LHCN-M2 (cell line): ENCODE measurements around the gene ASIC3. TPM values are rescaled to one million over a fixed set of nuclear protein-coding genes. Genes with fewer than 3 reads are reported as not detected.

ENCODE experiments used
- DNase-seq: peaks from one replicate; pipeline ENCODE4 v3.0.0-alpha.2; 2012; ENCODE audit warnings: low read depth
- total RNA-seq: library from RNA; depleted of rRNA; stranded (reverse); fragments of >200 nt; gene quantifications from 2 replicates; pipeline ENCODE4 v1.2.3, GENCODE V29; 2014

The ASIC3 gene
- total RNA-seq, 1 experiment from 2014 or later: 2.2 TPM

DNA sequence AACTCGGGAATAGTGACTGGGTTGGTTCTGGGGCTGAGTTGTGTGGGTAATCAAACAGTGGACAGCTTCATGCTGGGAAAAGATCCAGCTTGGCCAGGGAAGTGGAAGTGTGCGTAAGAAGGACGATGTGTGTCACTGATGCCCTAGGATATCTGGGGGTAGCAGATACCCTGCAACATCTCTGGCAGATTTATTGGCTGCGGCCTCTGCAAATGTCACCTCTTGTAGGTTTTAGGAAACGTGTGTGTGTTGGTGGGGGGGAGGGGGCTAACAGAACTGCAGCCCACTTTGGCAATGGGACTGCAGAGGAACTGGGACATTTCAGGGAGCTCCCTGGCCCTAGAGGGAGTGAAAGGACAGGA, 37.0 kb downstream of the ASIC3 start:
- no peak for DNase-seq

DNA sequence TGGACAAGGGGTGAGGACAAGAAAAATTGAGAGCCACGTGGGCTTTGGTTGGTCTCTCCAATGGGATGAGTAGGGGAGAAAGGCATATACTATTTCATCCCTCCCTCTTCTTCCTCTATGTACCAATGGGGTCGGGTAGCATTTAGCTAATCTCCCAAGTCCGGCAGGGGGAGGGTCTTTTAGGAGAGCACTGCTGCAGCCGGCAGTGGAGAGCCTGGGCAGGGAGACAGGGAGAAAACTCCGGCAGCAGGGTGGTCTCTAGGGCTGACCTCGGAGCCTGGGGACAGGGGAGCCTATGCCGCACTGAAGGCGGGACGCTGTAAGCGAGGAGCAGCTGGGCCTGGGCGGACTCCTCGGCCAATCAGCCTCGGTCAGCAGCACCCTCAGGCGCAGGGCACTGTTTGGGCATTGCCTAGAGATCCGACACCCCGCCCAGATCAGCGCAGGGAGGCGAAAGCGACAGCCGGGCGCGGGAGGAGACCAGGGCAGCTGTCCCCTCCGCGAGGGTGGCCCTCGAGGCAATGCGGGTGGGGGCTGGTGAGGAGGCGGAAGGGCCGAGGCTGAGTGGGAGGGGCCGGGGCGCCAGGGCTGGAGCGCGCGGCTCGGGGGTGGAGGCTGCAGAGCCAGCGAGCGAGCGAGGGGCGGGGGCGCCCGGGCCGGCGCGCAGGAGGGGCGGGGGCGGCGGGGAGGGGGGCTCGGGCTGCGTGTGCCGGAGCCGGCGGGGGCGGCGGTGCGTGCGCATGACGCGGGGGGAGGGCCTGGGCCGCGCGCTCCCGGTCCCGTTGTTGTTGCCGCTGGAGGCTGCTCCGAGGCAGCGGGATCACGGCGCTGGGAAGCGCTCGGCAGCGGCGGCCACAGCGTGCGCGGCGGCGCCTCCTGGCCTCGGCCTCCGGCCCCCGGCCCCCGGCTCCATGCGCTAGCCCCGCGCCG, 37.6 kb downstream of the ASIC3 start, which contains the start of gene AGAP3:
TSS of gene AGAP3 (plus strand) at position 785 of the 930 bp plus-strand sequence. CDS start 267 bp downstream, outside the sequence.
- peak; percentile 94 for DNase-seq

DNA sequence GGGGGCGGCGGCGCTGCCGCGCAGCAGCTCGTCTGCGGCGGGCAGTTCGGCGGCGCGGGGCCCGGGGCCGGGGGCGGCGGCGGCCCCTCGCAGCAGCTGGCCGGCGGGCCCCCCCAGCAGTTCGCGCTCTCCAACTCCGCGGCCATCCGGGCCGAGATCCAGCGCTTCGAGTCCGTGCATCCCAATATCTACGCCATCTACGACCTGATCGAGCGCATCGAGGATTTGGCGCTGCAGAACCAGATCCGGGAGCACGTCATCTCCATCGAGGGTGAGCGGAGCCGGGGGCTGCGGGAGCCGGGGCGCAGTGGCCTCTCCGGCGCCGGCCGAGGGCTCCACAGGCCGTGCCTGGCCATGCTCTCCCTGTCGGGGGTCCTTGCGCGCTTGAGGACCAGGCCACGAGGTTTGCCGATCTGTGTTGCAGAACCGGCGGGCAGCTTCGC, 38.5 kb downstream of the ASIC3 start:
- DNase-seq: peak; percentile 44

DNA sequence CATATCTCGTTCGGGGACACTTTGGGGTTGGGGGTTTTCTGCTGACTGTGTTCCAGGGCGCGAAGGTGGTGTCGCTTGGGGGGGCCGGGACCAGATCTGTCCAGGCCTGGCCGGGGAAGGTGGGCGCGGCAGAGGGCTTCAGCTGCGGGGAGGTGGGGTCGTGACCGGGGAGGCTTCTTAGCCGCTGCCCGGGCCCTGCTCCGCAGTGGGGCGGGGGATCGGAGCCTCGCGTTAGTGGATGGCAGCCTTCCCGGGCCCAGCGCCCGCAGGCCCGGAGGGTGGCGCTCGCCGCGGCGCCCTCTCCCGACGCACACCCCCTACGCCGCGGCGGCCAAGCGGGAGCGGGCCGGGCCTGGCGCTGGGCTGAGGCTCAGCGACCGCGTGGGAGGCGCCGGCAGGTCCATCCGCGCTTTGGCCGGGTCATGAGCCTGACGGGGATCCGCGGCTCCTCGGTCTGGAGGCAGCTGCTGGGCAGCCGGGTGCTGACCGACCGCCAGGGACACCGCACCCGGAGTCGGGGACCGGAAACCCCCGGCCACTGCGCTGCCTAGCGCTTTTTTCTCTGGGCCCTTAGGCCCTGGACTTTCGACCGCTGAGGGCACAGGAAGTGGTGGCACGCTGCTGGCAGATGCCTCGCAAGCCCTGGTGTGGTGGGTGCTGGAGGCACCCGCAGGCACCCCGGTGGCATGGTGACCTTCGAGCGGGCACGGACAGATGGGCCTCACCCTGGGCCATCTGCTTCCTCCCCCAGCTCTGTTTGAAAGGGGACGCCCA, 39.1 kb downstream of the ASIC3 start:
- DNase-seq: peak; percentile 65

DNA sequence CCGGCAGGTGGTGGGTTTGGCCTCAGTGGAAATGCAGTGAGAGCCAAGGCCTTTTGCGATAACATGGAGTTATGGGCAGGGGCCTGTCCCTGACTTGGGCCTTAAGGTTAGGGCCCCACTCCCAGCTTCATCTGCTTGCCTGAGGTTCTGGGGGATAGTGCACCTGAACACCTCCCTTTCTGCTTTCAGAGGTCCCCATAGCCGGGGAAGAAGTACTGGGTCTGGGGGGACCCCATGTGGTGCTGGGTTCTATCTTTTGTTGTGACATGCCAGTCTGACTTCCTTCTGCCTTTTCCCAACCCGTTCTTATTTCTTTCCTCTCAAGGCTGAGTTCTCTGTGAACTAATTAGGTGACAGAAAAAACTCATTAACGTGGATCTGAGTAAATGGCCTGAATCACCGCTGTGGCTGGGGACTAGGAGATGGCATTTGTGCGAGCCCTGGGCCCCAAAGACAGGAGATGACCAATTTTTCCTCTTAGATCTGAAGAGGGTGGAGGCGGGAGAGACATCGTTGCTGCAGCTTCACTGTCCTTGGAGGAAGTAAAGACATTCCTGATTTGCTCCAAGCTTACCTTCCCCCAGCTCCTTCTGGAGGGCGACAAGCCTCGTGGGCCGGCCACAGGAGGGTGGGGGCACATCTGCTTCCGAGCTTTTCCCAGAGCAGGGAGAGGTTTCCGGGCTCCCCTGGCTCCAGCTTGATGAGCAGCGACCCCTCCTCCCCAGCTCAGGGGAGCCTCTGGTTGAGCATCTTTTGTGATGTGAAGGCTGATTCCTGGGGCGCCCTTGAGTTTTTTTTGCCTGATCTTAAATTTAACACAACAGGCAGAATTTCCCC, 39.9 kb downstream of the ASIC3 start:
- DNase-seq: no peak

DNA sequence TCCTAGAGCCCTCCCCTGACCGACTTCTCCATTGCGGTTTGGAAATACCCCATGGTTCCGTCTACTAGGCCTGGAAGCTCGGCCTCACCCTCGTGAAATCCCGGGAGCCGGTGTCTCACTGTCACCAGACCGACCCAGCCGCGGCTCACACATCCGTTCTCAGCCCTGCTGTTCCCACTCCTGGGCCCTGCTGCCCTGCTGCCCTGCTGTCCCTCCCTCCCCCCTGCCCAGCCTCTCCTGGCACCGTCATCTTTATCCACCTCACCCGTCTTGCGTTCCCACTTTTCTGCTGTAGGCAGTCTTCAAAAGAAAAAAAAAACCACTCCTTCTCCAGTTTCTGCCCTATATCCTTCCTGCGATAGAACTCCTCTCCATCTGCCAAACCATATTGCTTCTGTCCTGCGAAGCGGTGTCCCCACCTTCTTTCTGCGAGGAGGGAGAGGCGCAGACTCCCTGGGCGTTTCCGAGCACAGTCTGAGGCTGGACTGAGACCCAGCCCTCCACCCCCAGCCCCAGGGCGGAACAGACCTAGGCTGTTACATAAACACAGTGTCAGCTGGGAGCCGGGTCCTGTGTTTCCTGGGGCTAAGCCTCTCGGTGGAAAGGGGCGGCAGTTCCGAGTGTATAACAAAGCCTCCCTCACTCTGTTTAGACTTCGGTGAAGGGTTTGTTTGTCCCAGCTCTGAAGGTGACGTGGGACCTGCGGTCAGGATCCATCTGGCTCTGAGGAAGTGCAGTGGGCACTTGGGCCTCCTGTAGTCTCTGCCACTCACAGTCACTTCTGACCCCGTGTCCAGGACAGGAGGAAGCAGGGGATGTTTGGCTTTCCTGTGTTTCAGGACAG, 40.7 kb downstream of the ASIC3 start:
- DNase-seq: peak; percentile 43

DNA sequence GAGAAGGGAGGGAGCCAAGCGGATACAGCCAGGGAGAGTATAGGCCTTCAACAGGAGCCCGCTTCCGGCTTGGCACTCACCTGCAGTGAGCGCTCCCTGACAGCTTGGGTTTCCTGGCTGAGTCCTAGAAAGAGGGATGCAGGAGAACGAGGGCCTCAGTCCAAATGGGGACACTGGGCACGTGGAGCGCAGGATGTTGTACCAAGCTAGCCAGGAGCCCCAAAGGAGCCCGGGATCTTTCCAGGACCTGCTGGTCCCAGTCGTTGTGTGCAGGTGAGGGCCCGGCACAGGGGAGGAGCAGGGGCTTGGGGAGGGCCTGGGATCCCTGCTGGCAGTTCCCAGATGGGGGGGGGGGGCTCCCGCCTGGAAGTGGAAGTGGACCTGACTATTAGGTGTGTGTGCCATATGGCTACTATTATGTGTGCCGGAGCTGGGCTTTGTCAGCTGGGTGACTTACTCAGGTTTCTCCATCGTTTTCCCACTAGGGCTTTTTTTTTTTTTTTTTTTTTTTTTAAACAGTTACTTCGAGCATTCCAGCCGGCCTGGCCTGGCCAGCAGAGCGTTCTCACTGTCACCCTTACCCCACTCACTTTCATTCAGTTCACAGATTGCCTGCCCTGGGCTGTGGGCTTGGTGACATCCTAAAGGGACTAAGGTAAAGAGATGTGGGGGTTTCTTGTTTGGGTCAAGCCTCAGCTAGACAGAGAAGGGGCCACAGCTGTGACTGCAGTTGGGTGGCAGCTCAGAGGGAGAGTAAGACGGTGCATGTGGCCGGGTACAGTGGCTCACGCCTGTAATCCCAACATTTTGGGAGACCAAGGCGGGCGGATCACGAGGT, 41.8 kb downstream of the ASIC3 start:
- no peak for DNase-seq

DNA sequence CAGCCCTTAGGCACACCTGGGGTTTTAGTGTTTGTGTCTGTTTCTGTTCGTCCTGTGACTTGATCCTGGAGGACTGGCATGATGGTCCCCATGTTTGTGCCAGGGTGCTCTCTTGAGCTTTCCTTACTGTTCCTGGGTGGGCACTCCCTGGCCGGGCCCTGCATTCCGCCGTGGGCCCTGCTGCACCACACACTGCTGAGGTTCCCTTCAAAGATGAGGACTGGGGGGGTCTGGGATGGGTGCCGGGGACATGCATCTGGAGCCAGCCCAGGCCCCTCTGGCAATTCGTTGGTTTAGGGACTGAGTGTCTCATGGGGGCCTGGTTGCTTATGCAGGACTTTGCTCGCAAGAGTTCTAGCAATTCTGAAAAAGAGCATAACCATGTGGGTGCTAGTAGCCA, 42.7 kb downstream of the ASIC3 start:
- DNase-seq: no peak

DNA sequence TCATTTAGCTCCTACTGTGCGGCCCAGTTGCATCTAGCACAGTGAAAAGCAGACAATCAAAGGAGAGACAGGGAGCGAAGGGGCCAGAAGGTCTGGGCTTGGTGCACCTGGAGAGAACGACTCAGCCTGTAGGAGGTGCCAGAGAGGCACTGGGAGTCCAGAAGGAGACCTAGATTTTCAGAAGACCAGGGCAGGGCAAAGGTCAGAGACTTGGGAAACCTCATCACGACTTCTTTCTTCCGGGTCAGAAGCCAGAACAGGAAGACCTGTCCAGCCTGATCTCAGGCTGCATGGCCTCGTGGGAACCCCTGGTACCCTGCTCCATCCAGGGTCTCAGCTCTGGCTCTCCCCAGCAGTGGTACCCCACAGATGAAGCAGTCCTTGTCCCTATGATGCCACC, 43.1 kb downstream of the ASIC3 start:
- no peak for DNase-seq

DNA sequence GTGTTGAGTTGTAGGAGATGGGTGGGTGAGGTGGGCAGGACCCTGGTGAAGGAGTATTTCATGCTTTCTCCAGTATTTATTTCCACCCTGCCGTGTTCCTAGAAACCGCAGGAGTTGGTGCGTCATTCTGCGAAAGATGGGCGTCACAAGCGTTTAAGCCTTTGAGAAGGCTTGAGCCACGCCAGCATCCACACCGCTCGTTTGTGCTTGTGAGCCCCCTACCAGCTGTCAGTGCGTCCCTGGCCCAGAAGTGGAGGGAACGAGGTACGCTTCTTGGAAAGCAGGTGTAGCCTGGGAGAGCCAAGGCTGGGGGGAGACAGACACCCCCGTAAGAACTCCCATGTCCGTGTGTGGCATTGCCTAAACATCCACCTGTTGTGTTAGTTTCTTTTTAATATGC, 43.7 kb downstream of the ASIC3 start:
- no peak for DNase-seq

DNA sequence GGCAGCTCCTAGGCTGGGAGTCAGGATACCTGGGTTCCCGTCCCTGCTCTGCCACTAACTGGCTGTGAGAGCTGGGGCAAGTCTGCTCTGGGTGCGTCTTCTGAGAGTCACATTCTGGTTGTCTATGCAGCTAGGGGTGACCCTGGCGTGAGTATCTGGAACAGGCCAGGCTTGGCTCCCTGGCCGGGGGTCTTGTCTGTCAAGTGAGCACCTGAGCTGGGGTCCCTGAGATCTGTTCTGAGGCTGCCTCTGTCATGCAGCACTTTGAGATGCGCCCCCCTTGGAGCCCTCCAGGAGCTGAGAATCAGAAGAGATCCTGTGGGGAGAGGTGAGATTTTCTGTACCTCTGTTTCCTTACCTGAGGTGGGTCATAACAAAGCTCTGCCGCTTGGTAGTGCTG, 45.4 kb downstream of the ASIC3 start:
- no peak for DNase-seq

DNA sequence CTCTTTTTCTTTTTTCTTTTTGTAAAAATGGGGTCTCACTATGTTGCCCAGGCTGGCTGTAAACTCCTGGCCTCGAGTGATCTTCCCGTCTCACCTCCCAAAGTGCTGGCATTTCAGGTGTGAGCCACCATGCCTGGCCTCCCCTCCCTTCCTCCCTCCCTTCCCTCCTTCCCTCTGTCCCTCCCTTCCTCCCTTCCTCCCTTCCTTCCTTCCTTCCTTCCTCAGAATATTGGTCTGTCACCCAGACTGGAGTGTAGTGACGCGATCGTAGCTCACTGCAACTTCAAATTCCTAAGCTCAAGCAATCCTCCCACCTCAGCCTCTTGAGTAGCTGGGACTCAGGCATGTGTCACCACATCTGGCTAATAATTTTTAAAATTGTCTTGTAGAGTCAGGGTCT, 46.3 kb downstream of the ASIC3 start:
- DNase-seq: no peak

DNA sequence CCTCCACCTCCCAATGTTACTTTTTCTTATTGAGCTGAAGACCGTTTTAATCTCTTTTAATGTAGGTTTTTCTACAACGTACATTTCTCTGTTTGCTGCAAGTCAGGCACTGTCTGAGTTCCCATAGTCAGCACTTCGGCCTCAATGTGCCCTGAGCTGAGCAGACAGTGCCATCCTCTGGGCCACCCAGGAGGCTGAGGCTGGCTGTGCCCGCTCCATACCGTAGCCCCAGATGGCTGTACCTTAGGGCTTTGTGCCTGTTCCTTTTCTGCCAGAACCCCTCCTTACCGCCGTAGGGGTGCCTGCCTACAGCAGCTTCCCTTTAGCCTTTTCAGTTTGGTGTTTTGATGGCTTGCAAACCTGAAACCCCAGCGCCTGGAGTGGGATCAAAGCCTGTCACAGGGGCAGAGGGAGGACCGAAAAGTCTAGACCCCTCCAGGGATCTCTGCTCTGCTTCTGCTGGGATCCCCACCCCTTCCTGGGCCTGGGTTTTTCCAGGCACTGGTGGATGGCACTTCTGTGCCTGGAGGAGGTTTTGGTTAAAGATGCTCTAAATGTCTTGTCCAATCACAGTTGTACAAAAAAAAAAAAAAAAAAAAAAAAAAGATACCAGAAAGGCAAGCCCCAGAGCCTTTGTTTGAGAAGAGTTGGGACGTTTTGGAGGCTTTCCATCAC, 46.9 kb downstream of the ASIC3 start:
- no peak for DNase-seq

DNA sequence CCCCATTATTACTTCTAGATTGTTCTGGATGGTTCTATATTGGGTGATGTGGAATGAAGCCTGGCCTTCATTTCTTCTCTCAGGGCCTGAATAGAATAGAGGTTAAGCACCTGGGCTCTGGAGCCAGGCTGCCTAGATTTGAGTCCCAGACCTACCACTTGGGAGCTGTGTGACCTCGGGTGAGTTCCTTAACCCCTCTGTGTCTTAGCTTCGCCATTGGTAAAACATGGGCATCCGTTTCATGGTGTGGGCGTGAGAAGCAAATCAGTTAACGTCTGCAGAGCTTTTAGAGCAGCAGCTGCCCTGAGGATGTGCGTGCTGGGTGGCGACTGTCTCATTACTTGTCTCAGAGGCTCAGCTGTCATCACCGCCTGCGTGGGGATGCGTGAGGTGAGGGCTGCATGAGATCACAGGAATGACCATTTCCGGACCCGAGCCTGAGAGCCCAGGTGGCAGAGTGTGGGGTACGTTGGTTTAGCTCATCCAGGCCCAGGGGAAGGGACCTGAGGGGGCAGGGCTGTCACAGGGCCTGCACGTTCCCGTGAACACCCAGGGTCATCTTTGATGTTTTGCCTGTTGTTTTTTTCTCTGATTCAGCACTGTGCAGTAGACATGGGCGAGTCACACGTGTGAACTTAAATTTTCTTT, 47.6 kb downstream of the ASIC3 start:
- DNase-seq: peak; percentile 85

DNA sequence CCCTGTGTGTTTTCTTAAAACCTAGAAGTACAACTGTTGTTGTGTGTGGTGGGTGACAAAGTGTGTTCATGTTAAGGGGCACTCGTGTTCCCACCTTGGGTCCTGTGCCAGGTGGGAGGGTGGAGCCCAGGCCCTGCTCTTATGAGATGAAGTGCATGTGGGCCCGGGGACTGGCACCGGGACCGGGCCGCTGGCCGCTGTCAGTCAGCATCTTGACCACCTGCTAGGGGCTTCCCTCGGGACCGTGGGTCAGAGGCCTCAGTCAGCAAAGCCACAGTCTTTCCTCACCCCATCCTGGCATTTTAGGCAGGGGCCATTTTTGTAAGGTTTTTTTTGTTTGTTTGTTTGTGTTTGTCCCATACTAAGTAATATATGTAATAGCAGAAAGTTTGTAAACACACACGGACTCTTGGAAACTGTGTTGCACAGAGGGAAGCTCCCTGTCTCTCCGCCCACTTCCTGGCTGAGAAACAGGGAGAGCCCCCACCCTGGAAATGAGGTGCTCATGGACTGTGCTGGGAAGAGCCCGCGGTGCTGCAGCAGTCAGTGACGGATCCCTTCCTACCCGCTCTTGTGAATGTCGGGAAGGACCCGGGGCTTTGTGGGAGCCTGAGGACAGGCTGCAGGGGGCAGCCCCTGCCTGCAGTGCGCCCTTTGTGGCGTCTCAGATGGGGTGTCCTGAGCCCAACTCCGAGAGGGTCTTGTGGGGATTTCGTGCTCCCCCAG, 51.3 kb downstream of the ASIC3 start:
- peak; percentile 57 for DNase-seq

DNA sequence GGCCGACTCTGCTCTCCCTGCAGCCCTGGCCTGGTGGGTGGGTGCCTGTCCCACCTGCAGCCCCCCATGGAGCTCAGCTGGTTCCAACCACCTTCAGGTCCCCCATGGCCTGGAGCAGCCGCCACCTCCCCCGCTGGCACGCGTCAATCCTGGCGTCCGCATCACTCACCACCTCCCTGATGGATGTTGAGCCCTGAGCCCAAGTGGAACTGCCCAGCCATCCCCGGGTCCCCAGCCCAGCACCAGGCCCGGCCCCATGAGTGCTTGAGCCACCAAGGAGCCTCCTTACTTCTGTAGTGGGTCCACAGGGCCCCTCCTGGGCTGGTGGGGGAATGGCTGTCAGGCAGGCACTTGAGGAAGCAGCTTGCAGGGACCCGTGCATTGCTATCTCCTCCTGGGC, 52.6 kb downstream of the ASIC3 start:
- no peak for DNase-seq

DNA sequence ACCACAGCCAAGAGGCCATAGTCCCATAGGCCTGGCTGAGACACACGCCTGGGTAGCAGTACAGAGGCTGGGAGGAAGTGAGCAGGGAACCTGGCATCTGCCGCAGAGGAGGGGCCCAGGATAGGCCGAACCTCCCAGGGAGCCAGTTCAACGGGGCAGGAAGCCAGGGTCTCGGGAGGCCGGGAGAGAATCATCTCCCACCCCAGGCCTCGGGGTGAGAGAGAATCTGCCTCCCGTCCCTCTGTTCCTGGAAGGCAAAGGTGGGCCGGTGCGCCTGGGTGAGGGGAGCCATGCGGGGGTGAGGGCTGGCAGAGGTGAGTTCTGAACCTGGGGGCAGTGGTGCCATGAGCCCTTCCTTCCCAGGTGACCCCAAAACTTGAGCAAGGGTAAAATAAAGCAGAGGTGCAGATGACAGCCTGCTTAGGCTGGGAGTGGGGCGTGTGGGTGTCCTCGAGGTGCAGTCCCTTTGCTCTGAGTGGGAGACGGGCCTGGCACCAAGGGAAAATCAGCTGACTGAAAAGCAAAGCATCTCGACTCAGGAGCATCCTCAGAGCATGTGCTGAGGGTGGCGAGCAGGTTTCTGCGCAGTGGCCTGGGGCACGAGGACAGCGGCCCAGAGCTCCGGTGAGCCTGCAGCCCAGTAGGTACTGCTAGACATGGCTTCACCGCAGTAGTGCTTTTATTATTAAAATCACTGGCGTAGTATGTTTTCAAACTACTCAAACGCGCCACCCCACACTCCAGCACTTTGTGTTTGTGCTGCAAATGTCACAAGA, 53.5 kb downstream of the ASIC3 start:
- DNase-seq: no peak
